DMS114 treated with DMSO at 0.1 percent for 48 hours (cell line): Measurements from ENCODE around the gene ETS1.

Experiments used
- DNase-seq: peaks from one replicate; lab custom pipeline; 2025; ENCODE audit not compliant: unreplicated experiment; lab: John Stamatoyannopoulos, UW

The ETS1 gene

DNA sequence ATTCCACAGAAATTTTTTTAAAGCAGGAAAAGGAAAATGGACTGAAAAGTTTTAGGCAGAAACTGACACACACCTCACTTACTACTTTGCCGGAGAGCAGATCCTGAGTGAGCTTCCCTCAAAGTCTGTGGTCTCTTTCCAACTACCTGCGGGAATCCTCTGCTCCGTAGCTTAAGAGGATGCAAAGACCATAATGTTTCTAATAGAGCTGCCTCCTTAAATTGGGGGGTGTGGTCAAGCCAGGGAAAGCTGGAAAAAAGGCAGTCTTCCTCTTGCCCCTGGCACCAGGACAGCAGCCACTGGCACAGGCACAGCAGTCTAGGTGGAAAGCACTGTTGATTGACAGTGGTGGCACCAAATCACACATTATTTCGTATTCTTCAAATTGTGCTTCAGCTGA lies at the start of gene ETS1:
Gene ETS1 (minus strand): TSS at position 144 of the 400 bp plus-strand sequence. CDS start 14,428 bp downstream, outside the sequence.
- no peak for DNase-seq

DNA sequence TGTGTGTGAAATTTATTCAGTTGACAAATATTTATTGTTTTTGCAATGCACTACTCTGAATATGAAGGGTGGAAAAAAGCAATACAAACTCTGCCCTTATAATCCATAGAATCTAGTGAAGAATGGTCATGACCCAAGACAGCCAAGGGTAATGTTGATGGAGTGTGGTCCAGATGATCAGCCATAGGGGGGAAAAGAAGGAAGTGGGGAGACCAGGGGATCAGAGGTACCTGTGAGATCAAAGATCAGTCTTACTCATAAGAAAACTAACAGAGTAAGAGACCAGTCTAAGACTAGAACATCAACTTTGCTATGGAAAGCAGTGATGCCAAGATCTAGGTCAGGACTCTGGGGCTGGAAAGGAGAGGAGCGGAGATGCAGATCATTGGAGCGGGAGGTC lies 47.0 kb upstream of the ETS1 start:
- DNase-seq: no peak

- no peak for DNase-seq
These were observed 46.1 kb upstream of the ETS1 start for GRCh38 chr11:128633384-128633965.

- DNase-seq: peak; percentile 2
These were observed 44.9 kb upstream of the ETS1 start for GRCh38 chr11:128632141-128632791.

GRCh38 chr11:128630367-128631230 lies 43.2 kb upstream of the ETS1 start:
- DNase-seq: peak; percentile 31

DNA sequence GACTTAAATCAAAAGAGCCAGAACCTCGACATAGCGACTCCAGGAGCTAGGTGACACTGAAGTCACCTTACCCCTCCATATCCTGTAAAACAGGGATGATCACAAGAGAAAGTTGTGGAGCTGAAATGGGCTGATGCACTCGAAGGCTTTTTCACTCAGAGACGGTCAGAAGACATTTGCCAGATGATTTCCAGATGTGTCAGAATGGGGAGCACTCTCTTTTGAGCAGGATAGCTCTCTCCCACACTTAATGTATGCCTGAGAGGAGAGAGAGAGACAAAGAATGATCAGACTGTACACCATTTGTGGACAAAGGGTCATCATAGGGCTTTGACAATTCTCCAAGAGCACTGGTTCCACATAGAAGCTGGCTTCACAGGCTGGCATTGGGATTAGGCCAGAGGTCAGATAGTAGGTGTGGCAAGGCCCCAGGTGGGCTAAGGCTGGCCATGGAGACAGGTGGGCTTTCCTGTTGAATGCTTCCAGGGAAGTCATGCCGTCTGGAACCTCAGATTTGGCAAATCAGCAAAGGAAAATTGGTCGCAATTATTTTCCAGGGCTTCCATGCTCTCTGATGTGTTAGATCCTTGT lies 42.3 kb upstream of the ETS1 start:
- no peak for DNase-seq

- DNase-seq: no peak
These were observed 41.3 kb upstream of the ETS1 start for GRCh38 chr11:128628686-128629085.

GRCh38 chr11:128628325-128628673 lies 40.9 kb upstream of the ETS1 start:
- DNase-seq: no peak

GRCh38 chr11:128627666-128628324 lies 40.4 kb upstream of the ETS1 start:
- no peak for DNase-seq

- no peak for DNase-seq
These were observed 39.7 kb upstream of the ETS1 start for GRCh38 chr11:128626913-128627665.

GRCh38 chr11:128625746-128626145 lies 38.4 kb upstream of the ETS1 start:
- DNase-seq: no peak

GRCh38 chr11:128625326-128625725 lies 38.0 kb upstream of the ETS1 start:
- no peak for DNase-seq

DNA sequence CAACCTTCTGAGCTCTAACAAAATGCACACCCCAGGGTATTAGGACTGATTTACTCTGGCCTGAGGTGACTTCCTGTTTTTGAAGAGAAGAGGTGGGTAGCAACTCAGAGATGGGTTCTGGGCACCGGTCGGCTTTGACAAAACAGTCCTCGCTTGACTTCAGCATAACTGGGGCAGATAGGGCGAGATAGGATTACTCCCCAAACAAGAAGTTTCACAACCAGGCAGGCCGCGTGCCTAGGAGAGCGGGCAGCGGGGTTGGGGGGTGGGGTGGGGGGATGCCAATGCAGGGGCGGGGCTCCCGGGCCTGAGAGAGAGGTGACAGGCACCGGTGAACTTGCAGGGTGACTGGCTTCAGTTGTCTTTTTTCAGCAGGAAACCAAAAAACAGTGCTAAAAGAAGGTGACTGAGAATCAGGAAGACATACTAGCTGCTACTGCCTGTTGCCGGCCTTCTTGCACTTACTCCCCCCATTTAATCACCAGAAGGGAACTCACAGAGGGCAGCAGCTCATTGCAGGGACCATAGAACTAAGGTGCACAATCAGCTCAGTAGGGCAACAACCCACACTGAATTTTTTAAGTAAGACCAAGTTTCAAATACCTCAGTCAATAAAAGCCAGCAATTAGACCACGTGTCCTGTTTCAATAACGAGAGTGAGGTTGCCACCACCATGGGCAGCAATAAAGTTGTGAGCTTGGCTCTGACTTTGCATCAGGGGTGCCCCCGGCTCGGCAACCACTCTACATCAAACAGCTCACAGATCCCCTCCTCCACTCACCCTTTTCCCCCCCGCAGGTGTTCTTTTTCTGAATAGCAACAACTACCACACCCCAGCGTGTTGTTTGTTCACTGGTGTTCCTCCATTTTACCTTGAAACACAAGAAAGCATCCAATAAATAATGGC lies 37.2 kb upstream of the ETS1 start:
- DNase-seq: no peak

DNA sequence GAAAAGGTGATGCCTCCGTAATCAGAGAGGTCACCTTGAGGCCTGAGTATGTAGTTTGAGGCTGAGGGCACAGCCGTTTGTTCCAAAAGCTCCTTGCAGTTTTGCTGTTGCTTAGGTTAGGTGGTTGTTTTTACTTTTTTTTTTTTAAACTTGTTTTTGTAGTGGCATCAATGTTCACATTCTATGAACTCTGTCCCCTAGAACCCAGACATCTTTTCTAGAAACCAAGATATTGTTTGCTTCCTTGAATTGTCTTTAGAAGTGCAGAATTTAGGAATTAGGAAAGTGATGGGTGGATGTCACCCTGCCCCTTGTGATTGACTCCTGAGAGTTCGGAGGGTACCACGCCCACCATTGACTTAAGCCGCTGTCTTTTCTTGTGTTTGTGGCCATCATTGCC lies 35.7 kb upstream of the ETS1 start:
- no peak for DNase-seq

DNA sequence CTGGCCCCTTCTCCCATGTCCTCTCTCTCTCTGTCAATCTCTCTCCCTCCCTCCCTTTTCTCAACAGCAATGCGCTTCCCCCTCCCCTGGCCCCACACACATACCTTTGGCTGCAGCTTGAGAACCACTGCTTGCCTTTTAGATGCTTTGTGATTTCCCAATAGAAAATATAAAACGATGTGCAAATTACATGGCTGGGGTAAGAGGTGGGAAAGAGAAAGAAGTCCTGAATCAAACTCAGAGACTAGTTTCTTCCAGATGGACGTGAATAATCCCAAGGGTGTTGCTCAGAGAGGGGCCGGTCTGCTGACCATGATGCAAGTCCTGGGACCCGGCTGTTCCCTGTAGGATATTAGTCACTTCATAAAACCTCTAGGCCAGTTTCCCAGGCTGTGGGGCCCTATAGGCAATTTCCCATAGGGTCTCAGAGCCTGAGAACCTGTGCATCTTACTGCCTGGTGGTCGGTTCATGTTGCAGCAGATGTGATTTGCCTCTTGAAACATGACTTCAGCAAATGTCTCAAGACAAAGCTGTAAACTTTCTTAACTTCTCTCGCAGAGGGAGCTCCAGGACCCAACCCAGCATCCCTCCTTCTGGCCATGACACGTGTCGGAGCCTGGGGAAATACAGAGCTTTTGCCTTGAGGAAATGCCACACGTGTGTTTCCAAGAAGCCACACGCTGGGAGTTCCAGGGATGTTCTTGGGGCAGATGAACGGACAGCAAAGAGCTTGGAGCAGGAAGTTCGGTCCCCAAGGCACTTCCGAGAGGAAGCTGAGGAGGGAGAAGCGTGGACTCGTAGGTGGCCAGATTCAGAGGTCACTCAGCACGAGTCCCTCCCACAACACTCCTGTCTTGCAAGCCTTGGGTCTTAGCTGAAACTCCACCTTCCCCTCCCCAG lies 34.5 kb upstream of the ETS1 start:
- DNase-seq: no peak

DNA sequence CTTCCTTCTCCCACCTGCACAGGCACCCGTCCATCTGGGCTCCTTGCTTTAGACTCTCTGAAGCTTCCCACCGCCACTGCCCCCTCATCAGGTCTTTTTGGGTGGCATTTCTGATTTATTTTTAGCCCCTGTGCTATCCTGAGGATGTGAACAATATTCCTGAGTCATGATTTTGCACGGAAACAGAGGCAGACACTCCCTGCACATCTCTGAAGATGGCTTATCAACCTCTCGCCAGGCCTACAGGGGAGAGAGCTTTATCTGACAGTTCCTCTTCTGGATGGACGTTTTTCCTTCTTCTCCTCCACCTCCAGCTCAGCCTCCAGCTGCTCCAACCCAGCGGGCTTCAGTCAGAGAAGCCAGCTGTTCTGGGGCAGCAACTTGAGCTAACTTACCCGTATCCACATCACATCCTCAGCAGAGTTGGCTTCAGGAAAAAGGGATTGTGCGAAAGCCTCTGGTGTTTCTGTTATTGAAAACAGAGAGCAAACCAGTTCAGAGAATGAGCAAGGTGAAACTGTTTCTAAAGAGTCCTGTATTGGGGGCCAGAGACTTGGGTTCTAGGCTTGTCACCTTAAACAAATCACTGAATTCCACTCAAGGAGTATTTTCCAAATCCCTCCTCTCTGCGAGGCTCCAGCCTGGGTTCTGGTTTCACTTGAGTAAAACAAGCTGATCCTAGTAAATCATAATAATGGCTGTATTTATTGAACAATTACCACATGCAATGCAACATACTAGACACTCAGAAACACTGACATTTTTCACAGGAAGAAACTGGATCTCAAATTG lies 33.1 kb upstream of the ETS1 start:
- no peak for DNase-seq

- DNase-seq: no peak
These were observed 32.4 kb upstream of the ETS1 start for GRCh38 chr11:128619540-128620308.
